ENCODE measurements around the gene PTPRO.

DNA sequence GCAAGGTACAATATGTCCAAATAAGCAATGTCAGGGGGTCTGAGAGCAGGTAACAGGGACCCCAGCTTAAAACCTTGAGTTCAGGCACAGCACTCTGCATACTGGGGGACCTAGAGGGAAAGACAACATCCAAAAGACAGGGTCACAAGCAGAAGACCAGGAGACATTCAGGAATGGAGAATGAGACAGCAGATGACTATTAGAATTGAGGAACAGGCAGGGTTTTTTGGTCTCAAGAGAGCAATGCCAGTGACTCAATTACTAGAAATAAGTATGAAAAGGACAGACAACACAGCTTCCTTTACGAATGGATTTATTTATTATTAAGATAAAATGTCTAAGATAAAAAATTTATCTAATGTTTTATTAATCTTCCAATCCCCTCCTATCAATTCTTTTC, 223.0 kb downstream of the PTPRO start:
- no peak for TF ChIP-seq CTCF (conservative IDR thresholded peaks at IDR 0.05)
- TF ChIP-seq ZFX (IDR thresholded peaks at IDR 0.05), result no peak
